Measurements from ENCODE around the gene IKZF1.

IKZF1 gene

GRCh38 chr7:50359258-50359994, 54.9 kb downstream of the IKZF1 start:
- no peaks in the 10 kb centered on the region for H3K9me3 Mint-ChIP-seq
- no peaks in the 10 kb centered on the region for H3K27me3 Mint-ChIP-seq
- H3K4me3 Mint-ChIP-seq = peak overlapping the region; percentile 74
- peaks cover 100% of the 10 kb centered on the region for H3K4me1 Mint-ChIP-seq (ENCODE audit: low read depth)
- H3K36me3 Mint-ChIP-seq (ENCODE audit: low read depth) = peaks cover 98% of the 10 kb centered on the region
- H3K27ac Mint-ChIP-seq = peak overlapping the region; percentile 97

- H3K27me3 Mint-ChIP-seq = no peaks in the 10 kb centered on the region
- H3K36me3 Mint-ChIP-seq (ENCODE audit: low read depth) = peaks cover 98% of the 10 kb centered on the region
- no peaks in the 10 kb centered on the region for H3K9me3 Mint-ChIP-seq
- peaks cover 100% of the 10 kb centered on the region for H3K4me1 Mint-ChIP-seq (ENCODE audit: low read depth)
- H3K27ac Mint-ChIP-seq = peak overlapping the region; percentile 97
- peak overlapping the region; percentile 74 for H3K4me3 Mint-ChIP-seq
These were observed 55.7 kb downstream of the IKZF1 start for GRCh38 chr7:50359995-50360925.

- H3K27ac Mint-ChIP-seq = peak overlapping the region; percentile 97
- H3K27me3 Mint-ChIP-seq = no peaks in the 10 kb centered on the region
- peak overlapping the region; percentile 57 for H3K4me3 Mint-ChIP-seq
- no peaks in the 10 kb centered on the region for H3K9me3 Mint-ChIP-seq
- peaks cover 100% of the 10 kb centered on the region for H3K4me1 Mint-ChIP-seq (ENCODE audit: low read depth)
- peaks cover 96% of the 10 kb centered on the region for H3K36me3 Mint-ChIP-seq (ENCODE audit: low read depth)
These were observed 57.6 kb downstream of the IKZF1 start for GRCh38 chr7:50362142-50362541.

GRCh38 chr7:50362712-50363282, 58.3 kb downstream of the IKZF1 start:
- Mint-ChIP-seq H3K4me1 (ENCODE audit: low read depth) (peaks cover 100% of the 10 kb centered on the region), H3K27ac (peak overlapping the region; percentile 97), H3K27me3 (no peaks in the 10 kb centered on the region), H3K4me3 (peak overlapping the region; percentile 57), H3K9me3 (no peaks in the 10 kb centered on the region), H3K36me3 (ENCODE audit: low read depth) (peaks cover 94% of the 10 kb centered on the region)

GRCh38 chr7:50363327-50364060, 59.0 kb downstream of the IKZF1 start:
- Mint-ChIP-seq H3K4me1 (ENCODE audit: low read depth) (peaks cover 100% of the 10 kb centered on the region), H3K27me3 (no peaks in the 10 kb centered on the region), H3K27ac (peak overlapping the region; percentile 97), H3K36me3 (ENCODE audit: low read depth) (peaks cover 94% of the 10 kb centered on the region), H3K9me3 (no peaks in the 10 kb centered on the region), H3K4me3 (peak overlapping the region; percentile 57)

GRCh38 chr7:50364645-50365044, 60.1 kb downstream of the IKZF1 start:
- Mint-ChIP-seq H3K9me3 (peaks cover 4% of the 10 kb centered on the region), H3K27ac (peak overlapping the region; percentile 72), H3K27me3 (no peaks in the 10 kb centered on the region), H3K36me3 (ENCODE audit: low read depth) (peaks cover 94% of the 10 kb centered on the region), H3K4me1 (ENCODE audit: low read depth) (peaks cover 100% of the 10 kb centered on the region), H3K4me3 (no peak overlapping the region)

GRCh38 chr7:50366311-50366710, 61.8 kb downstream of the IKZF1 start:
- no peaks in the 10 kb centered on the region for H3K27me3 Mint-ChIP-seq
- H3K36me3 Mint-ChIP-seq (ENCODE audit: low read depth) = peaks cover 92% of the 10 kb centered on the region
- peak overlapping the region; percentile 91 for H3K27ac Mint-ChIP-seq
- no peak overlapping the region for H3K4me3 Mint-ChIP-seq
- peaks cover 4% of the 10 kb centered on the region for H3K9me3 Mint-ChIP-seq
- peaks cover 98% of the 10 kb centered on the region for H3K4me1 Mint-ChIP-seq (ENCODE audit: low read depth)

GRCh38 chr7:50367100-50367499, 62.6 kb downstream of the IKZF1 start:
- H3K27ac Mint-ChIP-seq = peak overlapping the region; percentile 91
- peaks cover 4% of the 10 kb centered on the region for H3K9me3 Mint-ChIP-seq
- H3K27me3 Mint-ChIP-seq = no peaks in the 10 kb centered on the region
- H3K4me3 Mint-ChIP-seq = peak overlapping the region; percentile 31
- H3K36me3 Mint-ChIP-seq (ENCODE audit: low read depth) = peaks cover 93% of the 10 kb centered on the region
- H3K4me1 Mint-ChIP-seq (ENCODE audit: low read depth) = peaks cover 98% of the 10 kb centered on the region

GRCh38 chr7:50367570-50367969, 63.1 kb downstream of the IKZF1 start:
- peak overlapping the region; percentile 91 for H3K27ac Mint-ChIP-seq
- peak overlapping the region; percentile 68 for H3K4me3 Mint-ChIP-seq
- H3K27me3 Mint-ChIP-seq = no peaks in the 10 kb centered on the region
- H3K4me1 Mint-ChIP-seq (ENCODE audit: low read depth) = peaks cover 98% of the 10 kb centered on the region
- H3K36me3 Mint-ChIP-seq (ENCODE audit: low read depth) = peaks cover 93% of the 10 kb centered on the region
- H3K9me3 Mint-ChIP-seq = peaks cover 4% of the 10 kb centered on the region

GRCh38 chr7:50368366-50368765, 63.9 kb downstream of the IKZF1 start:
- Mint-ChIP-seq H3K4me1 (ENCODE audit: low read depth) (peaks cover 98% of the 10 kb centered on the region), H3K27me3 (no peaks in the 10 kb centered on the region), H3K27ac (peak overlapping the region; percentile 91), H3K36me3 (ENCODE audit: low read depth) (peaks cover 93% of the 10 kb centered on the region), H3K4me3 (peak overlapping the region; percentile 68), H3K9me3 (peaks cover 4% of the 10 kb centered on the region)

- H3K27ac Mint-ChIP-seq = peak overlapping the region; percentile 94
- H3K36me3 Mint-ChIP-seq (ENCODE audit: low read depth) = peaks cover 93% of the 10 kb centered on the region
- H3K9me3 Mint-ChIP-seq = peaks cover 4% of the 10 kb centered on the region
- no peaks in the 10 kb centered on the region for H3K27me3 Mint-ChIP-seq
- H3K4me3 Mint-ChIP-seq = peak overlapping the region; percentile 38
- peaks cover 98% of the 10 kb centered on the region for H3K4me1 Mint-ChIP-seq (ENCODE audit: low read depth)
These were observed 64.9 kb downstream of the IKZF1 start for GRCh38 chr7:50369143-50370026.

GRCh38 chr7:50370884-50371283, 66.4 kb downstream of the IKZF1 start:
- Mint-ChIP-seq H3K9me3 (peaks cover 4% of the 10 kb centered on the region), H3K4me3 (no peak overlapping the region), H3K27ac (peak overlapping the region; percentile 94), H3K4me1 (ENCODE audit: low read depth) (peaks cover 98% of the 10 kb centered on the region), H3K36me3 (ENCODE audit: low read depth) (peaks cover 93% of the 10 kb centered on the region), H3K27me3 (no peaks in the 10 kb centered on the region)

- Mint-ChIP-seq H3K36me3 (ENCODE audit: low read depth) (peaks cover 95% of the 10 kb centered on the region), H3K27ac (peak overlapping the region; percentile 94), H3K27me3 (no peaks in the 10 kb centered on the region), H3K4me3 (peak overlapping the region; percentile 35), H3K9me3 (peaks cover 4% of the 10 kb centered on the region), H3K4me1 (ENCODE audit: low read depth) (peaks cover 98% of the 10 kb centered on the region)
These were observed 67.1 kb downstream of the IKZF1 start for GRCh38 chr7:50371551-50372021.

All from stimulated activated naive CD8-positive, alpha-beta T cell treated with anti-CD3 and anti-CD28 coated beads, Interleukin-15, Interleukin-2, amounts not matched to agents 100 ng/mL and 50 ng/mL, for 24 hours (primary cell).